MCF 10A (cell line): Measurements from ENCODE around the gene SCARB1. TPM values are rescaled to one million over a fixed set of nuclear protein-coding genes. Genes with fewer than 3 reads are reported as not detected.

ENCODE experiments used
- BruUV-seq: library from RNA; stranded (reverse); fragments of 400-500 nt; replicated peaks from 2 replicates; lab custom pipeline; 2021; lab: Mats Ljungman, UMichigan
- CTCF ChIA-PET: fragments of 300-600 bp; sonication (Branson Sonifier 250); formaldehyde crosslinking; extraction: SDS; loops from one replicate; lab custom pipeline; 2021; ENCODE audit warnings: antibody characterized with exemption, inconsistent platforms; lab: Yijun Ruan, JAX
- POLR2A ChIA-PET: fragments of 300-600, 350-650 bp; sonication (Branson Sonifier 250); formaldehyde crosslinking; extraction: SDS; loops from one replicate; lab custom pipeline; 2020; ENCODE audit warnings: antibody characterized with exemption, inconsistent platforms; lab: Yijun Ruan, JAX
- DNase-seq: peaks from one replicate; pipeline ENCODE4 v3.0.0-alpha.2; 2018; ENCODE audit not compliant: unreplicated experiment
- H3K27ac Mint-ChIP-seq: one replicate; pipeline ENCODE4 v1.8.0; 2022; ENCODE audit warnings: mild to moderate bottlenecking, low read depth, mixed read lengths; ENCODE audit not compliant: unreplicated experiment
- H3K27me3 Mint-ChIP-seq: one replicate; pipeline ENCODE4 v1.8.0; 2022; ENCODE audit warnings: mixed read lengths; ENCODE audit not compliant: insufficient read depth, unreplicated experiment
- H3K36me3 Mint-ChIP-seq: one replicate; pipeline ENCODE4 v1.8.0; 2022; ENCODE audit warnings: mild to moderate bottlenecking, moderate library complexity, mixed read lengths; ENCODE audit not compliant: insufficient read depth, unreplicated experiment
- H3K4me1 Mint-ChIP-seq: one replicate; pipeline ENCODE4 v1.8.0; 2022; ENCODE audit warnings: mixed read lengths; ENCODE audit not compliant: insufficient read depth, unreplicated experiment
- H3K4me3 Mint-ChIP-seq: one replicate; pipeline ENCODE4 v1.8.0; 2022; ENCODE audit warnings: mild to moderate bottlenecking, moderate library complexity, mixed read lengths; ENCODE audit not compliant: unreplicated experiment
- H3K9me3 Mint-ChIP-seq: one replicate; pipeline ENCODE4 v1.8.0; 2022; ENCODE audit warnings: mixed read lengths; ENCODE audit not compliant: unreplicated experiment
- intact Hi-C: fragments of 100-400 bp; cut with micrococcal nuclease; formaldehyde crosslinking; loops from 2 replicates; pipeline ENCODE4 v1.14.1; 2022
- total RNA-seq: library from RNA; stranded (reverse); gene quantifications from 2 replicates; pipeline ENCODE4 v1.2.3, GENCODE V29; 2022
- TF ChIP-seq, protein P1 (sequence below): fragments of 200-600 bp; IDR thresholded peaks from one replicate; pipeline ENCODE4 v1.8.0; 2022; ENCODE audit warnings: antibody characterized with exemption, mild to moderate bottlenecking; ENCODE audit not compliant: unreplicated experiment

The SCARB1 gene
- total RNA-seq, 1 experiment from 2014 or later: 71.0 TPM

DNA sequence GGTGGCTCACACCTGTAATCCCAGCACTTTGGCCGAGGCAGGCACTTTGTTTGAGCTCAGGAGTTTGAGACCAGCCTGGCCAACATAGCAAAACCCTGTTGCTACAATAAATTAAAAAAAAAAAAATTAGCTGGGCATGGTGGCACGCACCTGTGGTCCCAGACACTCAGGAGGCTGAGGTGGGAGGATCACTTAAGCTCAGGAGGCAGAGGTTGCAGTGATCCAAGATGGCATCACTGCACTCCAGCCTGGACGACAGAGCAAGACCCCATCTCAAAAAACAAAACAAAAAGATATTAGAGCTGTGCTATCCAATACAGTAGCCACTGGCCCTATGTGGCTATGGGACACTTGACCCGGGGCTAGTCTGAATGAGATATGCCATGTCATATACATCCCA lies 6.9 kb upstream of the SCARB1 start:
- ChIA-PET POLR2A (interaction anchor here (0.8 to 1.3 kb wide), 3 partner anchors 9 to 66 kb away, joined by 3 read pairs; no protein-coding TSS in a partner anchor), CTCF (interaction anchor here (1.5 kb wide), 1 partner anchor 99 kb away, joined by 4 read pairs; no protein-coding TSS in a partner anchor)
- Mint-ChIP-seq H3K27ac (no peak overlapping the region), H3K9me3 (no peaks in the 10 kb centered on the region), H3K4me1 (peaks cover 19% of the 10 kb centered on the region), H3K36me3 (peaks cover 10% of the 10 kb centered on the region), H3K27me3 (no peaks in the 10 kb centered on the region), H3K4me3 (no peak overlapping the region)
- BruUV-seq: no TSS peak
- TF ChIP-seq, protein P1, sequence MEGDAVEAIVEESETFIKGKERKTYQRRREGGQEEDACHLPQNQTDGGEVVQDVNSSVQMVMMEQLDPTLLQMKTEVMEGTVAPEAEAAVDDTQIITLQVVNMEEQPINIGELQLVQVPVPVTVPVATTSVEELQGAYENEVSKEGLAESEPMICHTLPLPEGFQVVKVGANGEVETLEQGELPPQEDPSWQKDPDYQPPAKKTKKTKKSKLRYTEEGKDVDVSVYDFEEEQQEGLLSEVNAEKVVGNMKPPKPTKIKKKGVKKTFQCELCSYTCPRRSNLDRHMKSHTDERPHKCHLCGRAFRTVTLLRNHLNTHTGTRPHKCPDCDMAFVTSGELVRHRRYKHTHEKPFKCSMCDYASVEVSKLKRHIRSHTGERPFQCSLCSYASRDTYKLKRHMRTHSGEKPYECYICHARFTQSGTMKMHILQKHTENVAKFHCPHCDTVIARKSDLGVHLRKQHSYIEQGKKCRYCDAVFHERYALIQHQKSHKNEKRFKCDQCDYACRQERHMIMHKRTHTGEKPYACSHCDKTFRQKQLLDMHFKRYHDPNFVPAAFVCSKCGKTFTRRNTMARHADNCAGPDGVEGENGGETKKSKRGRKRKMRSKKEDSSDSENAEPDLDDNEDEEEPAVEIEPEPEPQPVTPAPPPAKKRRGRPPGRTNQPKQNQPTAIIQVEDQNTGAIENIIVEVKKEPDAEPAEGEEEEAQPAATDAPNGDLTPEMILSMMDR: no peak
- no peak for DNase-seq
- intact Hi-C loops: no loop called here

DNA sequence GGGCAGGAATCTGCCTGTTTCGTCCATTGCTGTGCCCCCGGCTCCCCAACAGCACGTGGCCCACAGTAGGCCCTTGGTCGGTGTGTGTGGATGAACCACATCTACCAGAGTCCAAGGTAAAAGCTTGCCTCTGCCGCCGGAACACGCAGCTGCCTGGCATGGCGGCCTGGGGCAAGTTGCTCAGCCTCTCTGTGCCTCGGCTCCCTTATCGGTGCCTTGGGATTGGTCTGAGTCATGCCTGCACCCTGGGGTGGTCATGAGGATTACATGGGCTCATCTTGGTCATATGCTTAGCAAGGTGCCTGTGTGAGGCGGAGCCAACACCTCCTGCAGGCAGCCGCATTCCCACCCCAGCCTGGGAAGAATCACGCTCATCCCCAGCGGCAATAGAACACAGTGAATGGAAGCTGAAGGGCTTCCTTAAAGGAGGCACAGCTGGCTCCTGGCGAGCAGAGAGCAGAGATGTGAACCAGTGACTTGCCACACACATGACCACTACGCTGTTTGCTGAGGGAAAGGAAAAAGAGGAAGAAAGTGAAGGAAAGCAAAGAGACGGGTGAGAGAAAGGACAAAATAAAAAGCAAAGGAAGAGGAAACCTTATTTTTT lies 5.5 kb upstream of the SCARB1 start:
- H3K4me1 Mint-ChIP-seq: peaks cover 19% of the 10 kb centered on the region
- H3K36me3 Mint-ChIP-seq: peaks cover 10% of the 10 kb centered on the region
- intact Hi-C loops: no loop called here
- CTCF ChIA-PET: interaction anchor here (0.6 to 1.0 kb wide), 3 partner anchors 10 to 31 kb away, joined by 3 to 5 read pairs (median 4); no protein-coding TSS in a partner anchor
- TF ChIP-seq, protein P1: no peak
- BruUV-seq: no TSS peak
- no peaks in the 10 kb centered on the region for H3K27me3 Mint-ChIP-seq
- H3K27ac Mint-ChIP-seq: no peak overlapping the region
- no peaks in the 10 kb centered on the region for H3K9me3 Mint-ChIP-seq
- no peak overlapping the region for H3K4me3 Mint-ChIP-seq
- POLR2A ChIA-PET: interaction anchor here (1.3 kb wide), 1 partner anchor 16 kb away, joined by 3 read pairs; no protein-coding TSS in a partner anchor
- DNase-seq: peak; percentile 60

DNA sequence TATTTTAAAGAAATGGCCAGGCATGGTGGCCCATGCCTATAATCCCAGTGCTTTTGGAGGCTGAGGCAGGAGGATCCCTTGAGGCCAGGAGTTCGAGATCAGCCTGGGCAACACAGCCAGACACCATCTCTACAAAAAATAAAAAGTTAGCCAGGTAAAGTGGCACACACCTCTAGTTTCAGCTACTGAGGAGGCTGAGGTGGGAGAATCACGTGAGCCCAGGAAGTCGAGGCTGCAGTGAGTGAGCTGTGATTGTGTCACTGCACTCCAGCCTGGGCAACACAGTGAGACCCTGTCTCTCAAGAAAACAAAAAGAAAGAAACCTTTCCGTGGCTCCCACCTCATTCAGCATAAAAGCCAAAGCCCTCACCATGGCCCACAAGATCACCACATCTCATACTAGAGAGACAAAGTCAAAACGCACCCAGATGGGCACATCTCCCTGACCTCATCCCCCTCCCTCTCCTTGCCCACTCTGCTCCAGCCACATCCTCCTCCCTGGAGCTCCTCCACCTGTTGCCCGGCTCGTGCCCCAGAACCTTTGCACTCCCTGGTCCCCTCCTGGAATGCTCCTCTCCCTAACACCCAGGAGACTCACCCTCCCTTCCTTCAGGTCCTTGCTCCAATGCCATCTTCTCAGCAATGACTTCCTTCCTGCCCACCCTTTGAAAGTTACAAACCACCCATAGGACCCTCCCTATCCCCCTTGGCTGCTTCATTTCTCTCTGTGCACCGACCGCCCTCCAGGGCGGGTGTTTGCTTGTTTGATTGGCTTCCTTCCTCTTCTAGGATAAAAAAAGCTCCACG lies 4.8 kb upstream of the SCARB1 start:
- H3K4me1 Mint-ChIP-seq: peaks cover 19% of the 10 kb centered on the region
- no peaks in the 10 kb centered on the region for H3K27me3 Mint-ChIP-seq
- ChIA-PET CTCF (interaction anchor here (0.6 to 1.0 kb wide), 3 partner anchors 10 to 30 kb away, joined by 3 to 5 read pairs (median 4); no protein-coding TSS in a partner anchor), POLR2A (no interaction called here)
- intact Hi-C loops: no loop called here
- no peak overlapping the region for H3K27ac Mint-ChIP-seq
- H3K4me3 Mint-ChIP-seq: no peak overlapping the region
- no peak for DNase-seq
- no peaks in the 10 kb centered on the region for H3K9me3 Mint-ChIP-seq
- TF ChIP-seq, protein P1: no peak
- peaks cover 10% of the 10 kb centered on the region for H3K36me3 Mint-ChIP-seq
- BruUV-seq: no TSS peak

DNA sequence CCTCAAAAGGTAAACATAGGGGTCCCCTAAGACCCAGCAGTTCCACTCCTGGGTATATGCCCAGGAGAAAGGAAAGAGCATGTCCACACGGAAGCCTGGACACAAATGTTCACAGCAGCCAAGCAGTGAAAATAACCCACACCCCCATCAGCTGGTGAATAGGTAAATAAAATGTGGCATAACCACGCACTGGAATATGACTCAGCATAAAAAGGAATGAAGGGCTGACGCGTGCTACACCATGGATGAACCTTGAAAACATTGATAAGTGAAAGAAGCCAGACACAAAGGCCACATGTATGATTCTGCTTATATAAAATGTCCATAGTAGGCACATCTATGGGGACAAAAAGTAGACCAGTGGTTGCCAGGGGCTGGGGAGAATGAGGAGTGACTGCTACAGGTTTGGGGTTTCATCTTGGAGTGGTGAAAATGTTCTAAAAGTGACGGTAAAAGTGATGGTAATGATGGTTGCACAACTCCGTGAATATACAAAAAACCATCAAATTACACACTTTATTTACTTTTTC lies 3.8 kb upstream of the SCARB1 start:
- Mint-ChIP-seq H3K27me3 (no peaks in the 10 kb centered on the region), H3K4me3 (no peak overlapping the region), H3K36me3 (peaks cover 10% of the 10 kb centered on the region), H3K9me3 (no peaks in the 10 kb centered on the region), H3K4me1 (peaks cover 23% of the 10 kb centered on the region), H3K27ac (peak overlapping the region; percentile 20)
- intact Hi-C loops: no loop called here
- peak; percentile 59 for DNase-seq
- ChIA-PET POLR2A (interaction anchor here (1.2 to 1.4 kb wide), 2 partner anchors 30 to 39 kb away, joined by 3 to 5 read pairs; no protein-coding TSS in a partner anchor), CTCF (no interaction called here)
- TF ChIP-seq, protein P1: no peak
- BruUV-seq: no TSS peak
